Duodenal mucosa (tissue), 2 donors: ENCODE results near the gene GOLGA6L10.
"Not testable (repeated sequence)": the region's sequence is repeated elsewhere in the genome, so short reads cannot be mapped to it uniquely, and the experiment has no call there.

Experiments
- H3K27ac ChIP-seq: one replicate; pipeline ENCODE4 v1.7.0; 2013; ENCODE audit warnings: low read depth, low read length
- H3K27me3 ChIP-seq, 2 donors: one replicate each; pipeline ENCODE4 v1.7.0; 2013; ENCODE audit warnings: low read length in 2 of 2, control low read depth in 1 of 2; ENCODE audit not compliant: insufficient read depth in 2 of 2, control insufficient read depth in 1 of 2
- H3K36me3 ChIP-seq, 2 donors: one replicate each; pipeline ENCODE4 v1.7.0; 2013; ENCODE audit warnings: low read length in 2 of 2, control low read depth in 1 of 2; ENCODE audit not compliant: insufficient read depth in 2 of 2, control insufficient read depth in 1 of 2
- H3K4me1 ChIP-seq, 2 donors: one replicate each; pipeline ENCODE4 v1.7.0; 2013; ENCODE audit warnings: low read length in 2 of 2, control low read depth in 1 of 2; ENCODE audit not compliant: insufficient read depth in 2 of 2, control insufficient read depth in 1 of 2
- H3K4me3 ChIP-seq, 2 donors: one replicate each; pipeline ENCODE4 v1.7.0; 2013; ENCODE audit warnings: low read length in 2 of 2, low read depth in 1 of 2
- H3K9ac ChIP-seq, 2 donors: one replicate each; pipeline ENCODE4 v1.7.0; 2013; ENCODE audit warnings: low read length in 2 of 2, low read depth in 1 of 2
- H3K9me3 ChIP-seq, 2 donors: one replicate each; pipeline ENCODE4 v1.7.0; 2013; ENCODE audit warnings: low read length in 2 of 2, control low read depth in 1 of 2; ENCODE audit not compliant: control insufficient read depth in 1 of 2

The GOLGA6L10 gene

GRCh38 chr15:82344421-82344820 lies 4.9 kb downstream of the GOLGA6L10 start:
- not testable (repeated sequence) for H3K9ac ChIP-seq, H3K27me3 ChIP-seq, H3K9me3 ChIP-seq, H3K4me1 ChIP-seq, H3K27ac ChIP-seq, H3K36me3 ChIP-seq, H3K4me3 ChIP-seq

GRCh38 chr15:82343851-82344250 lies 5.4 kb downstream of the GOLGA6L10 start:
- not testable (repeated sequence) for H3K9me3 ChIP-seq, H3K9ac ChIP-seq, H3K27ac ChIP-seq, H3K4me1 ChIP-seq, H3K4me3 ChIP-seq, H3K27me3 ChIP-seq, H3K36me3 ChIP-seq

- not testable (repeated sequence) for H3K9me3 ChIP-seq, H3K27ac ChIP-seq, H3K4me1 ChIP-seq, H3K27me3 ChIP-seq, H3K4me3 ChIP-seq, H3K36me3 ChIP-seq, H3K9ac ChIP-seq
Observed at GRCh38 chr15:82342632-82343374, 6.5 kb downstream of the GOLGA6L10 start.

- H3K4me1 ChIP-seq, H3K36me3 ChIP-seq, H3K27me3 ChIP-seq, H3K4me3 ChIP-seq, H3K9ac ChIP-seq, H3K9me3 ChIP-seq, H3K27ac ChIP-seq: not testable (repeated sequence)
Observed at GRCh38 chr15:82338573-82338972, 10.7 kb downstream of the GOLGA6L10 start.

- H3K9ac ChIP-seq, H3K9me3 ChIP-seq, H3K4me3 ChIP-seq, H3K4me1 ChIP-seq, H3K27ac ChIP-seq, H3K27me3 ChIP-seq, H3K36me3 ChIP-seq: not testable (repeated sequence)
Observed at GRCh38 chr15:82338053-82338452, 11.2 kb downstream of the GOLGA6L10 start.

- H3K9ac ChIP-seq, H3K27ac ChIP-seq, H3K4me3 ChIP-seq, H3K9me3 ChIP-seq, H3K36me3 ChIP-seq, H3K4me1 ChIP-seq, H3K27me3 ChIP-seq: not testable (repeated sequence)
Observed at GRCh38 chr15:82337051-82337450, 12.2 kb downstream of the GOLGA6L10 start.

GRCh38 chr15:82336180-82336647 lies 13.1 kb downstream of the GOLGA6L10 start:
- not testable (repeated sequence) for H3K4me3 ChIP-seq, H3K36me3 ChIP-seq, H3K27ac ChIP-seq, H3K9ac ChIP-seq, H3K27me3 ChIP-seq, H3K4me1 ChIP-seq, H3K9me3 ChIP-seq

- not testable (repeated sequence) for H3K9ac ChIP-seq, H3K9me3 ChIP-seq, H3K27me3 ChIP-seq, H3K36me3 ChIP-seq, H3K27ac ChIP-seq, H3K4me1 ChIP-seq, H3K4me3 ChIP-seq
Observed at GRCh38 chr15:82335006-82335405, 14.3 kb downstream of the GOLGA6L10 start.

GRCh38 chr15:82334554-82334932 lies 14.7 kb downstream of the GOLGA6L10 start:
- not testable (repeated sequence) for H3K9ac ChIP-seq, H3K4me1 ChIP-seq, H3K27ac ChIP-seq, H3K9me3 ChIP-seq, H3K27me3 ChIP-seq, H3K4me3 ChIP-seq, H3K36me3 ChIP-seq

GRCh38 chr15:82333603-82334553 lies 15.4 kb downstream of the GOLGA6L10 start:
- not testable (repeated sequence) for H3K4me1 ChIP-seq, H3K4me3 ChIP-seq, H3K9ac ChIP-seq, H3K27me3 ChIP-seq, H3K9me3 ChIP-seq, H3K36me3 ChIP-seq, H3K27ac ChIP-seq
